ENCODE measurements around the gene SGCD. TPM values are rescaled to one million over a fixed set of nuclear protein-coding genes. Genes with fewer than 3 reads are reported as not detected.

Gene SGCD
- total RNA-seq, 1 donor from 2014 or later, result 0.33 TPM

GRCh38 chr5:156582193-156582598 is 255.2 kb downstream of the SGCD start:
- peaks cover 16% of the 10 kb centered on the region for H3K9me3 Mint-ChIP-seq
- DNase-seq (ENCODE audit: low read depth, low spot score), result no peak
- H3K27ac Mint-ChIP-seq (ENCODE audit: unreplicated experiment), result no peak overlapping the region
- TF ChIP-seq CTCF (conservative IDR thresholded peaks at IDR 0.05), result no peak
- H3K27me3 Mint-ChIP-seq (ENCODE audit: low read depth), result peaks cover 23% of the 10 kb centered on the region
- no peak overlapping the region for H3K4me3 Mint-ChIP-seq
- no peaks in the 10 kb centered on the region for H3K4me1 Mint-ChIP-seq
- peaks cover 11% of the 10 kb centered on the region for H3K36me3 Mint-ChIP-seq (ENCODE audit: low read depth)

- Mint-ChIP-seq H3K27ac (ENCODE audit: unreplicated experiment) (no peak overlapping the region), H3K27me3 (ENCODE audit: low read depth) (peaks cover 7% of the 10 kb centered on the region), H3K4me3 (no peak overlapping the region), H3K36me3 (ENCODE audit: low read depth) (peaks cover 3% of the 10 kb centered on the region), H3K9me3 (peaks cover 6% of the 10 kb centered on the region), H3K4me1 (peaks cover 15% of the 10 kb centered on the region)
- no peak for DNase-seq (ENCODE audit: low read depth, low spot score)
- TF ChIP-seq CTCF (conservative IDR thresholded peaks at IDR 0.05), result no peak
These were observed 257.9 kb downstream of the SGCD start for GRCh38 chr5:156584871-156585270.

- Mint-ChIP-seq H3K4me3 (no peak overlapping the region), H3K27ac (ENCODE audit: unreplicated experiment) (no peak overlapping the region), H3K9me3 (no peaks in the 10 kb centered on the region), H3K36me3 (ENCODE audit: low read depth) (no peaks in the 10 kb centered on the region), H3K4me1 (peaks cover 25% of the 10 kb centered on the region), H3K27me3 (ENCODE audit: low read depth) (no peaks in the 10 kb centered on the region)
- no peak for TF ChIP-seq CTCF (conservative IDR thresholded peaks at IDR 0.05)
- DNase-seq (ENCODE audit: low read depth, low spot score), result no peak
These were observed 259.0 kb downstream of the SGCD start for GRCh38 chr5:156585999-156586398.

- Mint-ChIP-seq H3K4me1 (peaks cover 31% of the 10 kb centered on the region), H3K27me3 (ENCODE audit: low read depth) (no peaks in the 10 kb centered on the region), H3K9me3 (no peaks in the 10 kb centered on the region), H3K4me3 (no peak overlapping the region), H3K27ac (ENCODE audit: unreplicated experiment) (no peak overlapping the region), H3K36me3 (ENCODE audit: low read depth) (no peaks in the 10 kb centered on the region)
- no peak for TF ChIP-seq CTCF (conservative IDR thresholded peaks at IDR 0.05)
- no peak for DNase-seq (ENCODE audit: low read depth, low spot score)
These were observed 260.0 kb downstream of the SGCD start for GRCh38 chr5:156587012-156587411.

GRCh38 chr5:156588306-156588705 is 261.3 kb downstream of the SGCD start:
- DNase-seq (ENCODE audit: low read depth, low spot score), result no peak
- Mint-ChIP-seq H3K27ac (ENCODE audit: unreplicated experiment) (no peak overlapping the region), H3K4me1 (peaks cover 31% of the 10 kb centered on the region), H3K36me3 (ENCODE audit: low read depth) (no peaks in the 10 kb centered on the region), H3K27me3 (ENCODE audit: low read depth) (no peaks in the 10 kb centered on the region), H3K4me3 (no peak overlapping the region), H3K9me3 (peaks cover 5% of the 10 kb centered on the region)
- TF ChIP-seq CTCF (conservative IDR thresholded peaks at IDR 0.05), result no peak
